ENCODE measurements around the gene OTUD4.
"Not testable (repeated sequence)": the region's sequence is repeated elsewhere in the genome, so short reads cannot be mapped to it uniquely, and the experiment has no call there.

Gene OTUD4

GRCh38 chr4:145180298-145181090 is at the start of gene OTUD4:
Gene OTUD4 (minus strand): TSS chr4:145180589. CDS start chr4:145179973, 616 bp downstream.
- DNase-seq (ENCODE audit: low read depth): peak; percentile 85

DNA sequence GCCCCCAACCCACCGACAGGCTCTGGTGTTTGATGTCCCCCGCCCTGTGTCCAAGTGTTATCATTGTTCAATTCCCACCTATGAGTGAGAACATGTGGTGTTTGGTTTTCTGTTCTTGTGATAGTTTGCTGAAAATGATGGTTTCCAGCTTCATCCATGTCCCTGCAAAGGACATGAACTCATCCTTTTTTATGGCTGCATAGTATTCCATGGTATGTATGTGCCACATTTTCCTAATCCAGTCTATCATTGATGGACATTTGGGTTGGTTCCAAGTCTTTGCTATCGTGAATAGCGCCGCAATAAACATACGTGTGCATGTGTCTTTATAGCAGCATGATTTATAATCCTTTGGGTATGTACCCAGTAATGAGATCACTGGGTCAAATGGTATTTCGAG is 42.8 kb upstream of the OTUD4 start:
- DNase-seq (ENCODE audit: low read depth): not testable (repeated sequence)

DNA sequence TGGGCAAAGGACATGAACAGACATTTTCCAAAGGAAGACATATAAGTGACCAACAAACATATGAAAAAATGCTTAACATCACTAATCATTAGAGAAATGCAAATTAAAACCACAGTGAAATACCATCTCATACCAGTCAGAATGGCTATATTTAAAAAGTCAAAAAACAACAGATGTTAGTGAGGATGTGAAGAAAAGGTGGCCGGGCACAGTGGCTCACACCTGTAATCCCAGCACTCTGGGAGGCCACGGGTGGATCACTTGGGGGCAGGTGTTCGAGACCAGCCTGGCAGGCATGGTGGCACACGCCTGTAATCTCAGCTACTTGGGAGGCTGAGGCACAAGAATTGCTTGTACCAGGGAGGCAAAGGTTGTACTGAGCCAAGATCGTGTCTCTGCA is 41.1 kb upstream of the OTUD4 start:
- not testable (repeated sequence) for DNase-seq (ENCODE audit: low read depth)

- DNase-seq (ENCODE audit: low read depth): no peak
These were observed 38.7 kb upstream of the OTUD4 start for GRCh38 chr4:145219090-145219489.

GRCh38 chr4:145218251-145218650 is 37.9 kb upstream of the OTUD4 start:
- DNase-seq (ENCODE audit: low read depth): no peak

- no peak for DNase-seq (ENCODE audit: low read depth)
These were observed 37.0 kb upstream of the OTUD4 start for GRCh38 chr4:145217349-145217748.

DNA sequence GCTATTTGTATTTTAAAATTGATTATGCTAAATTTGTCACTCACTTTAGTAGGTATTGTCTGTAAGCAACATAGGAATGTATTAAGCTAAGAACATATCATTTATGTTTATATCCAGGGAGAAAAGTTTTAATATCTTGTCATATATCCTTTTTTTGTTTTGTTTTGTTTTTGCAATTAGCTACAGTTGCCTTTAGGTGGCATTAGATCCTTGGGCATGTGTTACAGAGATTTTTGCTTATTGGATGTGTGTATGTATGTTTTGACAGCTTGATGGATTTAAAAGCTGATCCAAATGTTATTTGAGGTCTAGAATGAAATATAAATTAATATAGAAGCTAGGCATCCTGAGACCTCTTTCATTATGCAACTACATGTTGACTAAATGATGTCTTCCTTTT is 36.1 kb upstream of the OTUD4 start:
- peak; percentile 9 for DNase-seq (ENCODE audit: low read depth)

DNA sequence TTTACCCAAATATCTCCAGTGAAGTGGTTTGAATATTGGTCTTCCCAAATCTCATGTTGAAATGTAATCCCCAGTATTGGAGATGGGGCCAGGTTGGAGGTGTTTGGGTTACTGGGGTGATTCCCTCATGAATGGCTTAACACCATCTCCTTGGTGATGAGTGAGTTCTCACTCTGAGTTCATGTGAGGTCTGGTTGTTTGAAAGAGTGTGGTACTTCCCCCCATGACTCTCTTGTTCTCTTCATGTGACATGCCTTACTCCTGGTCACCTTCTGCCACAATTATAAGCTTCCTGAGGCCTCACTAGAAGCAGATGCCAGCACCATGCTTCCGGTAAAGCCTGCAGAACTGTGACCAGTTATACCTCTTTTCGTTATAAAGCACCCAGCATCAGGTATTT is 32.9 kb upstream of the OTUD4 start:
- no peak for DNase-seq (ENCODE audit: low read depth)

DNA sequence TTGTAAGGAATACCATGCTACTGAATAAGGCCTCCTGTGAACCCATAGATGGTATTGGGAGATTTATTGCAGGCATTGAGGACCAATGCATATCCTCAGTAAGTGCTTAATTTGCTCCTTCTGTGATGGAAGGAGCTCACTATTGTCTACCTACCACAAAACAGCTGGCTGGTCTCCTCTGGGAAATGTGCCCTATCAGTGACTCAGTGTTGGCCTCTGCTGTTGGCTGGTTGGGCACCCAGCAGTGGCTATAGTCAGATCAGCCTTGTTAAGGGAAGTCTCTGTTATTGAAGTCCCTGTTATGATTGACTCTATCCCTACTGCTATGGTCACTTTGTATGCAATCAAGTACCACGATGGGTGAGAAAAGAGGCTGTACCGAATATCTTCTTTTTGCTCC is 27.5 kb upstream of the OTUD4 start:
- no peak for DNase-seq (ENCODE audit: low read depth)

- DNase-seq (ENCODE audit: low read depth): no peak
These were observed 23.0 kb upstream of the OTUD4 start for GRCh38 chr4:145203410-145203809.

DNA sequence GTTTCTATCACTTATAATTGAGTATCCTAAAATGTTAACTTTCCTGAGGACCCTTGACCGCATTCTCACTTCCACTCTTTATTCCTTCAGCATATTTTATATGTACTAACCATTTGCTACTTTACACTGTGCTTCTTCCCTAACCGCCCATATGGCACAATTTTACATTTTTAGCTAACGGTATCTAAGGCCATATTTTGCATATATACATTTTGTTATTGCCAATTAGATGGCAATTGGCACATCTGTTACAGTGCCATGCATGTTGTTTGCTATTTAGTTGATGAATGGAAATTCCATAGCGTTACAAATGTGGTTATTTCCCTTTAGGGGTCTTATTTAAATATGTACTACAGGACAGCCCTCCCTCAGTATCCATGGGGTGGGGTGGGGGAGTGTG is 20.0 kb upstream of the OTUD4 start:
- no peak for DNase-seq (ENCODE audit: low read depth)

DNA sequence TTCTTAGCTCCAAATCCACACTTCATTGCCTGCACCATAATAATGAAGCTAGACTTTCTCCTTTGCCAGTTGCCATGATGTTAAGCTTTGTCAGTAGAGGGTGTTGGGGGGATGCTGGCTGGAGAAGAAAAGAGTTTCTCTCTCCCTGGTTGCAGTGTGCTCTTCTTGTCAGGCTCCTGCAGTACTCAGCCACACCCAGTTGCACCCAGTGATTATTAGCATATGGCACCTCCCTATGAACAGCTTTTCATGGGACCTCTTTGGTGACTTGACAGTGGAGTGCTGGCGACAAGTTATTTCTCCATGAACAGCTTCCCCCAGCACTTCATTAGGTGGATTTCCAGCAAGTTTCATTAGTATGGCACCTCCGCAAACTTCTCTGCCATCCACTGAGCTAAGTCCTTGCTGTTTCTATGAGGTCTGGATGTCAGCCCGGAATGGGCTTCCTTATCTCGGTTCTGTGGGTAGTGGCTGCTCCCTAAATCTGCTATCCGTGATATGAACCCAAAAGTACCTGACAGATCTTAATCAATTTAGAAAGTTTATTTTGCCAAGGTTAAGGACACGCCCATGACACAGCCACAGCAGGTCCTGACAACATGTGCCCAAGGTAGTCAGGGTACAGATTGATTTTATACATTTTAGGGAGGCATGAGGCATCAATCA is 18.8 kb upstream of the OTUD4 start:
- DNase-seq (ENCODE audit: low read depth): no peak

DNA sequence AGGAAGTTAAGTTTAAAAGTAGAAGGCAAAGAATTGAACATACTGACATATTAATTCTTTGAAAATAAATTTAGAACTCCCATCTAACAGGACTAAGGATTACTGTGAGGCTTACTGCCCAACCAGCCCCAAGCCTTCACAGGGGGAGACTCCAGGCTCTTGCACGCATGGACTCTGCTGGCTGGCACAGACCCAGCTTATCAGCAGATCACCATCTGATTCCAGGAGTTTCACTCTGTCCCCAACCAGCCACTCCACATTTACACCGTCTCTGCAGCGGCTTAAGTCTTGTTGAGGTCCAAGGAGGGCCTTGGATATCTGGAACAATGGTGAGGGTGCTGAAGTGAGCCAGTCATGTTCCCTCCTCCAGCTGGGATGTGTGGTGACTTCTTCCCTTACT is 16.4 kb upstream of the OTUD4 start:
- no peak for DNase-seq (ENCODE audit: low read depth)

GRCh38 chr4:145195167-145195952 is 15.0 kb upstream of the OTUD4 start:
- DNase-seq (ENCODE audit: low read depth): no peak

GRCh38 chr4:145189981-145190380 is 9.6 kb upstream of the OTUD4 start:
- no peak for DNase-seq (ENCODE audit: low read depth)

- DNase-seq (ENCODE audit: low read depth): no peak
These were observed 6.3 kb upstream of the OTUD4 start for GRCh38 chr4:145186729-145187128.

- DNase-seq (ENCODE audit: low read depth): no peak
These were observed 3.2 kb upstream of the OTUD4 start for GRCh38 chr4:145183581-145183980.

- no peak for DNase-seq (ENCODE audit: low read depth)
These were observed 2.6 kb upstream of the OTUD4 start for GRCh38 chr4:145183023-145183422.

GRCh38 chr4:145182222-145182621 is 1.8 kb upstream of the OTUD4 start:
- DNase-seq (ENCODE audit: low read depth): no peak

- no peak for DNase-seq (ENCODE audit: low read depth)
These were observed 707 bp upstream of the OTUD4 start for GRCh38 chr4:145181091-145181501.

DNA sequence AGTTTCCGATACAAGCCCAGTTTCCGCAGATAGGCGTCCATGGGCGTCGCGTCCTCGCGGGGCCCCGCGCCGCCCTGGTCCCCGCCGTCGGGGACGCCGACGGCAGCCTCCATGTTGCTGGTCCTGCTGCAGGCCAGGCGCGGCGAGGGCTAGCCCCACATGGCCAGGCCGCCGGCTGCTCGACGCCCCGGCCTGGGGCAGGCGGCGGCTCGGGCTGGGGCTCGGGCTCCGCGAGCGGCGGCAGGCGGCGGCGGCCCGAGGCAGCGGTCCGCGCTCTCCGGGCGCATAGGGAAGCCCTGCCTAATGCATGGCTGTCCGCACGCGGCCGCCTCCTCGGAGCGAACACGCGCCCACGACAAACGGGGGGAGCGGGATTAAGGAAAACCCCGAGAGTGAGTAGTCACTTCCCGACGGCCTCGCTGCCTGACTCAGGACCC is 510 bp downstream of the OTUD4 start:
- DNase-seq (ENCODE audit: low read depth): not testable (repeated sequence)

DNA sequence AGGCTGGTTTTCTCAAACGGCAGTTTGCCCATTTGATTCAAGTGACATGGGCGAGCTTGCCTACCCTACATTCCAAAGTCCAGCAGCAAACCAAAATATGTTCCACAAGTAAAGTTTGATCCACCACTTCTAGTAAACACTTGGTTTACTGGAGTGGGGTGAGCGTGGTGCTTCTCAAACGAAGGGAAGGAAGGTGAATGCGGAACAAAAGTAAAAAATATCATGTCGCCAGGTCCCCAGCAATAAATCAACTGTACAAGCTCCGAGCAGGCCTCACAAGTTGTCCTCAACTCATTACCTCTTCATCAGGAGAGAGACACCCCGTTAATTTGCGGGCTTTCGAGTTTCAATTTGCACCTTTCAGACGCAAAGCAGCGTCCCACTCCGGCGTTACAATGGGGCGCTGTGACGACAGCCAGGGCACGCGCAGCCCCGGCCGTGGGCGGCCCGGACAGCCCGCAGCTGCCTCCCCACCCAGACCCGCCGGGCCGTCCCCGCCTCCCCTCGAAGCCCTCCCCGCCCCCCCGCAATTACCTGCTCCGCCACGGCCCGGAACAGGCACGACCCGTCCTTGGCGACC is 1.0 kb downstream of the OTUD4 start:
- no peak for DNase-seq (ENCODE audit: low read depth)

Measured in GM04504 (cell line).